ENCODE data around the gene LTBR. TPM values are rescaled to one million over a fixed set of nuclear protein-coding genes. Genes with fewer than 3 reads are reported as not detected.

Gene LTBR
- total RNA-seq, 1 experiment from 2014 or later: 165 TPM

DNA sequence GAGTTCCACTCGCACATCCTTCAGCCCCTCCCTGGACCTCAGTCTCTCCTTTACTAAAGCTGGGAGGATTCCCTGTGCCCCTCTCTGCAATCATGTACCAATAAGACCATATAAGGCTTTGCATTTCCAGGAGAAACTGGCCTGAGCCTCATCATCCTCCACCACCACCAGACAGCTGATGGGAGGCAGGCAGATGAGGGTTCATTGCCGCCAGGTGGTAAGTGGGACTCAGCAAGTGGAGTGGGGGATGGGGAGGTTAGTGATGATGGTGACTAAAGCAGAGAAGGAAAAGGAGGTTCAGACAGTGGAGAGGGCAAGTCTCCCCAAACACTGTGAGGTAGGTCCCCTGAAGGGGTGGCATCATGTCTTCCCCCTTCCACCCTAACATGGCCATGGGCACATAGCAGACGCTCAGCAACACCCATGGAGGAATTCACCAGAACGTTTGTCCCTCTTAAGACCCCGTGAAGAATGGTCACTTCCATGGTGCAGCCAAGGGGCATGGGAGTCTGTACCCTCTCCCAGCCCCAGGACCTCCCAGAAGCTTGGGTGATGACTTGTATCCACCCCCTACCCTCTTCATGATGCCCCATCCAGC is 37.6 kb upstream of the LTBR start:
- intact Hi-C loops (cut with micrococcal nuclease; ENCODE audit: unreplicated experiment): loop anchor here (10.0 kb wide), 1 partner anchor 188 kb away; the partner anchor contains the start of gene GAPDH
- H3K27ac Mint-ChIP-seq (ENCODE audit: unreplicated experiment): peak overlapping the region; percentile 88
- H3K4me3 Mint-ChIP-seq (ENCODE audit: low read depth, unreplicated experiment): no peak overlapping the region
- CTCF ChIA-PET: interaction anchor here (0.8 to 2.6 kb wide), 3 partner anchors 11 to 145 kb away, joined by 3 to 25 read pairs (median 6); no protein-coding TSS in a partner anchor
- BruUV-seq (replicated peaks): no TSS peak
- no peaks in the 10 kb centered on the region for H3K27me3 Mint-ChIP-seq (ENCODE audit: unreplicated experiment)
- H3K36me3 Mint-ChIP-seq (ENCODE audit: insufficient read depth, unreplicated experiment): peaks cover 26% of the 10 kb centered on the region
- H3K9me3 Mint-ChIP-seq (ENCODE audit: low read depth, unreplicated experiment): peaks cover 3% of the 10 kb centered on the region
- DNase-seq: no peak
- TF ChIP-seq, protein P1, sequence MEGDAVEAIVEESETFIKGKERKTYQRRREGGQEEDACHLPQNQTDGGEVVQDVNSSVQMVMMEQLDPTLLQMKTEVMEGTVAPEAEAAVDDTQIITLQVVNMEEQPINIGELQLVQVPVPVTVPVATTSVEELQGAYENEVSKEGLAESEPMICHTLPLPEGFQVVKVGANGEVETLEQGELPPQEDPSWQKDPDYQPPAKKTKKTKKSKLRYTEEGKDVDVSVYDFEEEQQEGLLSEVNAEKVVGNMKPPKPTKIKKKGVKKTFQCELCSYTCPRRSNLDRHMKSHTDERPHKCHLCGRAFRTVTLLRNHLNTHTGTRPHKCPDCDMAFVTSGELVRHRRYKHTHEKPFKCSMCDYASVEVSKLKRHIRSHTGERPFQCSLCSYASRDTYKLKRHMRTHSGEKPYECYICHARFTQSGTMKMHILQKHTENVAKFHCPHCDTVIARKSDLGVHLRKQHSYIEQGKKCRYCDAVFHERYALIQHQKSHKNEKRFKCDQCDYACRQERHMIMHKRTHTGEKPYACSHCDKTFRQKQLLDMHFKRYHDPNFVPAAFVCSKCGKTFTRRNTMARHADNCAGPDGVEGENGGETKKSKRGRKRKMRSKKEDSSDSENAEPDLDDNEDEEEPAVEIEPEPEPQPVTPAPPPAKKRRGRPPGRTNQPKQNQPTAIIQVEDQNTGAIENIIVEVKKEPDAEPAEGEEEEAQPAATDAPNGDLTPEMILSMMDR (IDR thresholded peaks at IDR 0.05; ENCODE audit: unreplicated experiment): no peak
- H3K4me1 Mint-ChIP-seq (ENCODE audit: low read depth, unreplicated experiment): peaks cover 49% of the 10 kb centered on the region

DNA sequence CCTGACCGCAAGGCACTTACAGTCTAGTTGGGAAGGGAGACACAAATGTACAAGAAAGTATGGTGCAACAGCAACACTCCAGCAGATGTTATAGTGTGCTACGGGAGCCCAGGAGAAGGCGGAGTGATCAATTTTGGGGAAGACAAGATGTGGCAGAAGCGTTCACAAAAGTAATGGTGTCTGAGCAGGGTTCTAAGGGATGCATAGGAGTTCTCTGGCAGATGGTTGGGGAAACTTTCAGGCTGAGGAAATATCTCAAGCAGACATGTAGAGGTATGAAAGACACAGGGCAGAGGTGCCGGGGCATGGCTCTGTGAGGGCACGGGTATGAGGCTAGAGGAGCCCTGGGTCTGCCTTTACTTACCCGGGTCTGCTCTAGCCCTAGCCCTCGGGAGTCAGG is 37.0 kb upstream of the LTBR start:
- DNase-seq: no peak
- TF ChIP-seq, protein P1 (IDR thresholded peaks at IDR 0.05; ENCODE audit: unreplicated experiment): no peak
- CTCF ChIA-PET: interaction anchor here (2.6 kb wide), 1 partner anchor 11 kb away, joined by 25 read pairs; no protein-coding TSS in a partner anchor
- Mint-ChIP-seq H3K36me3 (ENCODE audit: insufficient read depth, unreplicated experiment) (peaks cover 26% of the 10 kb centered on the region), H3K9me3 (ENCODE audit: low read depth, unreplicated experiment) (peaks cover 3% of the 10 kb centered on the region), H3K27me3 (ENCODE audit: unreplicated experiment) (no peaks in the 10 kb centered on the region), H3K27ac (ENCODE audit: unreplicated experiment) (no peak overlapping the region), H3K4me1 (ENCODE audit: low read depth, unreplicated experiment) (peaks cover 47% of the 10 kb centered on the region), H3K4me3 (ENCODE audit: low read depth, unreplicated experiment) (no peak overlapping the region)
- BruUV-seq (replicated peaks): TSS peak; percentile 55
- intact Hi-C loops (cut with micrococcal nuclease; ENCODE audit: unreplicated experiment): loop anchor here (10.0 kb wide), 1 partner anchor 188 kb away; the partner anchor contains the start of gene GAPDH

GRCh38 chr12:6347367-6348338 is 36.3 kb upstream of the LTBR start:
- Mint-ChIP-seq H3K36me3 (ENCODE audit: insufficient read depth, unreplicated experiment) (peaks cover 31% of the 10 kb centered on the region), H3K4me3 (ENCODE audit: low read depth, unreplicated experiment) (no peak overlapping the region), H3K9me3 (ENCODE audit: low read depth, unreplicated experiment) (peaks cover 3% of the 10 kb centered on the region), H3K4me1 (ENCODE audit: low read depth, unreplicated experiment) (peaks cover 39% of the 10 kb centered on the region), H3K27ac (ENCODE audit: unreplicated experiment) (no peak overlapping the region), H3K27me3 (ENCODE audit: unreplicated experiment) (no peaks in the 10 kb centered on the region)
- intact Hi-C loops (cut with micrococcal nuclease; ENCODE audit: unreplicated experiment): loop anchor here (10.0 kb wide), 1 partner anchor 187 kb away; the partner anchor contains the start of gene GAPDH
- CTCF ChIA-PET: interaction anchor here (1.1 kb wide), 1 partner anchor 46 kb away, joined by 3 read pairs; no protein-coding TSS in a partner anchor
- TF ChIP-seq, protein P1 (IDR thresholded peaks at IDR 0.05; ENCODE audit: unreplicated experiment): no peak
- no peak for DNase-seq
- no TSS peak for BruUV-seq (replicated peaks)

DNA sequence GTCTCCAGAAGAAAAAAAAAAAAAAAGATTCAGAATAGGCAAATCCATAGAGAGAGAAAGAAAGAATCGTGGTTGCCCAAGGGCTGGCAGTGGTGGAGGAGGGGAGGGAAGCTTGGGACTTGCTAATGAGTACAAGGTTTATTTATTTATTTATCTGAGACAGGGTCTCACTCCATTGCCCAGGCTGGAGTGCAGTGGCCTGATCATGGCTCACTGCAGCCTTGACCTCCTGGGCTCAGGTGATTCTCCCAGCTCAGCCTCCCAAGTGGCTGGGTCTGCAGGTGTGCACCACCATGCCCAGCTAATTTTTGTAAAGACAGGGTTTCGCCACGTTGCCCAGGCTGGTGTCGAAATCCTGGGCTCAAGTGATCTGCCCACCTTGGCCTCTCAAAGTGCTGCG is 32.3 kb upstream of the LTBR start:
- CTCF ChIA-PET: interaction anchor here (0.7 kb wide), 2 partner anchors 9 to 65 kb away, joined by 3 to 4 read pairs; no protein-coding TSS in a partner anchor
- peaks cover 28% of the 10 kb centered on the region for H3K36me3 Mint-ChIP-seq (ENCODE audit: insufficient read depth, unreplicated experiment)
- no peak overlapping the region for H3K27ac Mint-ChIP-seq (ENCODE audit: unreplicated experiment)
- no peak overlapping the region for H3K4me3 Mint-ChIP-seq (ENCODE audit: low read depth, unreplicated experiment)
- H3K4me1 Mint-ChIP-seq (ENCODE audit: low read depth, unreplicated experiment): peaks cover 17% of the 10 kb centered on the region
- peaks cover 3% of the 10 kb centered on the region for H3K9me3 Mint-ChIP-seq (ENCODE audit: low read depth, unreplicated experiment)
- DNase-seq: no peak
- no peaks in the 10 kb centered on the region for H3K27me3 Mint-ChIP-seq (ENCODE audit: unreplicated experiment)
- TF ChIP-seq, protein P1 (IDR thresholded peaks at IDR 0.05; ENCODE audit: unreplicated experiment): no peak
- intact Hi-C loops (cut with micrococcal nuclease; ENCODE audit: unreplicated experiment): no loop called here
- BruUV-seq (replicated peaks): no TSS peak

Measured in Calu3 (cell line).